HG02970 (cell line): Measurements from ENCODE around the gene QDPR.

Source experiments
- ATAC-seq: cut with Tn5 transposase; IDR thresholded peaks from one replicate; pipeline ENCODE4 v1.9.1; 2021; ENCODE audit warnings: mild to moderate bottlenecking, moderate library complexity, moderate number of reproducible peaks; ENCODE audit not compliant: unreplicated experiment, low FRiP score

The QDPR gene

GRCh38 chr4:17531538-17532285 is 19.8 kb upstream of the QDPR start:
- no peak for ATAC-seq

- ATAC-seq: no peak
Measured at GRCh38 chr4:17528551-17529165, 16.8 kb upstream of the QDPR start.

- ATAC-seq: no peak
Measured at GRCh38 chr4:17526695-17527477, 15.0 kb upstream of the QDPR start.

GRCh38 chr4:17523662-17524061 is 11.8 kb upstream of the QDPR start:
- no peak for ATAC-seq

GRCh38 chr4:17521595-17521994 is 9.7 kb upstream of the QDPR start:
- no peak for ATAC-seq

GRCh38 chr4:17517664-17518063 is 5.8 kb upstream of the QDPR start:
- ATAC-seq: no peak

GRCh38 chr4:17516980-17517379 is 5.1 kb upstream of the QDPR start:
- no peak for ATAC-seq

GRCh38 chr4:17515445-17516407 is 3.8 kb upstream of the QDPR start:
- ATAC-seq: no peak

- ATAC-seq: no peak
Measured at GRCh38 chr4:17514865-17515264, 3.0 kb upstream of the QDPR start, which contains the start of gene CLRN2. TSS of gene CLRN2 (plus strand) at chr4:17515165. CDS start at chr4:17515267, 102 bp downstream.

GRCh38 chr4:17512973-17513665 is 1.2 kb upstream of the QDPR start:
- ATAC-seq: no peak

- ATAC-seq: peak; percentile 35
Measured at GRCh38 chr4:17511509-17511949, 361 bp downstream of the QDPR start.

- no peak for ATAC-seq
Measured at GRCh38 chr4:17511051-17511450, 839 bp downstream of the QDPR start.

GRCh38 chr4:17510582-17510981 is 1.3 kb downstream of the QDPR start:
- no peak for ATAC-seq

- no peak for ATAC-seq
Measured at GRCh38 chr4:17504081-17504480, 7.8 kb downstream of the QDPR start.

GRCh38 chr4:17502756-17503155 is 9.1 kb downstream of the QDPR start:
- ATAC-seq: no peak

- ATAC-seq: no peak
Measured at GRCh38 chr4:17500574-17500973, 11.3 kb downstream of the QDPR start.

GRCh38 chr4:17497890-17498523 is 13.9 kb downstream of the QDPR start:
- no peak for ATAC-seq

GRCh38 chr4:17494258-17495190 is 17.4 kb downstream of the QDPR start:
- ATAC-seq: no peak
